Measurements from ENCODE around the gene TRAF3.

The TRAF3 gene

GRCh38 chr14:102938191-102938590, 160.9 kb downstream of the TRAF3 start:
- no peaks in the 10 kb centered on the region for H3K27me3 ChIP-seq (ENCODE audit: insufficient read depth, low read length, poor library complexity)
- no peaks in the 10 kb centered on the region; the same call in 1 of the 2 replicates for H4K20me1 ChIP-seq (ENCODE audit: insufficient read depth, low read length)
- ATAC-seq (ENCODE audit: insufficient read depth, low read depth) (no peak), DNase-seq (no peak)
- no peak overlapping the region for H3K4me3 ChIP-seq (ENCODE audit: low read depth in 1 of 2, low read length in 2 of 2)
- no peaks in the 10 kb centered on the region for H3K4me1 ChIP-seq (ENCODE audit: insufficient read depth, low read length)
- no peak overlapping the region for H2AFZ ChIP-seq (ENCODE audit: low read depth, low read length)
- no peaks in the 10 kb centered on the region for H3K9me3 ChIP-seq (ENCODE audit: insufficient read depth, low read length, severe bottlenecking)
- H3K9ac ChIP-seq (ENCODE audit: low read depth, low read length) = no peak overlapping the region
- no peak for TF ChIP-seq CTCF (IDR thresholded peaks at IDR 0.05; ENCODE audit: borderline replicate concordance, extremely low read depth, low read length, poor library complexity, severe bottlenecking)
- TF ChIP-seq EZH2 (IDR thresholded peaks at IDR 0.05; ENCODE audit: borderline replicate concordance, low read depth, low read length, severe bottlenecking) = no peak
- H3K36me3 ChIP-seq (ENCODE audit: insufficient read depth, low read length) = no peaks in the 10 kb centered on the region
- no peaks in the 10 kb centered on the region for H3K79me2 ChIP-seq (ENCODE audit: insufficient read depth, low read length)
- no peak overlapping the region for H3K27ac ChIP-seq (ENCODE audit: low read length)
- H3K4me2 ChIP-seq (ENCODE audit: insufficient read depth, low read length) = no peak overlapping the region

- no peak for ATAC-seq (ENCODE audit: insufficient read depth, low read depth)
- no peak overlapping the region for H3K4me2 ChIP-seq (ENCODE audit: insufficient read depth, low read length)
- no peak for TF ChIP-seq EZH2 (IDR thresholded peaks at IDR 0.05; ENCODE audit: borderline replicate concordance, low read depth, low read length, severe bottlenecking)
- no peaks in the 10 kb centered on the region for H3K27me3 ChIP-seq (ENCODE audit: insufficient read depth, low read length, poor library complexity)
- no peaks in the 10 kb centered on the region for H3K79me2 ChIP-seq (ENCODE audit: insufficient read depth, low read length)
- no peak overlapping the region for H3K9ac ChIP-seq (ENCODE audit: low read depth, low read length)
- no peaks in the 10 kb centered on the region for H3K36me3 ChIP-seq (ENCODE audit: insufficient read depth, low read length)
- H3K4me1 ChIP-seq (ENCODE audit: insufficient read depth, low read length) = no peaks in the 10 kb centered on the region
- H3K4me3 ChIP-seq (ENCODE audit: low read depth in 1 of 2, low read length in 2 of 2) = no peak overlapping the region
- H4K20me1 ChIP-seq (ENCODE audit: insufficient read depth, low read length) = no peaks in the 10 kb centered on the region; the same call in 1 of the 2 replicates
- no peaks in the 10 kb centered on the region for H3K9me3 ChIP-seq (ENCODE audit: insufficient read depth, low read length, severe bottlenecking)
- H3K27ac ChIP-seq (ENCODE audit: low read length) = no peak overlapping the region
- no peak for DNase-seq
- no peak overlapping the region for H2AFZ ChIP-seq (ENCODE audit: low read depth, low read length)
Measured at GRCh38 chr14:102939329-102939728, 162.1 kb downstream of the TRAF3 start.

GRCh38 chr14:102939820-102940561, 162.7 kb downstream of the TRAF3 start:
- H3K27ac ChIP-seq (ENCODE audit: low read length) = no peak overlapping the region
- no peak overlapping the region for H3K9ac ChIP-seq (ENCODE audit: low read depth, low read length)
- no peak overlapping the region for H3K4me3 ChIP-seq (ENCODE audit: low read depth in 1 of 2, low read length in 2 of 2)
- no peaks in the 10 kb centered on the region for H3K36me3 ChIP-seq (ENCODE audit: insufficient read depth, low read length)
- DNase-seq (no peak), ATAC-seq (ENCODE audit: insufficient read depth, low read depth) (no peak)
- H3K4me1 ChIP-seq (ENCODE audit: insufficient read depth, low read length) = no peaks in the 10 kb centered on the region
- H3K9me3 ChIP-seq (ENCODE audit: insufficient read depth, low read length, severe bottlenecking) = no peaks in the 10 kb centered on the region
- TF ChIP-seq EZH2 (IDR thresholded peaks at IDR 0.05; ENCODE audit: borderline replicate concordance, low read depth, low read length, severe bottlenecking) (no peak), CTCF (IDR thresholded peaks at IDR 0.05; ENCODE audit: borderline replicate concordance, extremely low read depth, low read length, poor library complexity, severe bottlenecking) (no peak)
- H3K79me2 ChIP-seq (ENCODE audit: insufficient read depth, low read length) = no peaks in the 10 kb centered on the region
- H3K27me3 ChIP-seq (ENCODE audit: insufficient read depth, low read length, poor library complexity) = no peaks in the 10 kb centered on the region
- H4K20me1 ChIP-seq (ENCODE audit: insufficient read depth, low read length) = no peaks in the 10 kb centered on the region; the same call in 1 of the 2 replicates
- H3K4me2 ChIP-seq (ENCODE audit: insufficient read depth, low read length) = no peak overlapping the region
- no peak overlapping the region for H2AFZ ChIP-seq (ENCODE audit: low read depth, low read length)

- H3K4me3 ChIP-seq (ENCODE audit: low read depth in 1 of 2, low read length in 2 of 2) = no peak overlapping the region
- H3K27ac ChIP-seq (ENCODE audit: low read length) = no peak overlapping the region
- H3K79me2 ChIP-seq (ENCODE audit: insufficient read depth, low read length) = no peaks in the 10 kb centered on the region
- no peaks in the 10 kb centered on the region for H3K9me3 ChIP-seq (ENCODE audit: insufficient read depth, low read length, severe bottlenecking)
- no peak overlapping the region for H3K4me2 ChIP-seq (ENCODE audit: insufficient read depth, low read length)
- H3K4me1 ChIP-seq (ENCODE audit: insufficient read depth, low read length) = no peaks in the 10 kb centered on the region
- no peaks in the 10 kb centered on the region for H3K36me3 ChIP-seq (ENCODE audit: insufficient read depth, low read length)
- DNase-seq (no peak), ATAC-seq (ENCODE audit: insufficient read depth, low read depth) (no peak)
- TF ChIP-seq CTCF (IDR thresholded peaks at IDR 0.05; ENCODE audit: borderline replicate concordance, extremely low read depth, low read length, poor library complexity, severe bottlenecking) (no peak), EZH2 (IDR thresholded peaks at IDR 0.05; ENCODE audit: borderline replicate concordance, low read depth, low read length, severe bottlenecking) (no peak)
- H3K27me3 ChIP-seq (ENCODE audit: insufficient read depth, low read length, poor library complexity) = no peaks in the 10 kb centered on the region
- H4K20me1 ChIP-seq (ENCODE audit: insufficient read depth, low read length) = no peaks in the 10 kb centered on the region; the same call in 1 of the 2 replicates
- H3K9ac ChIP-seq (ENCODE audit: low read depth, low read length) = no peak overlapping the region
- H2AFZ ChIP-seq (ENCODE audit: low read depth, low read length) = no peak overlapping the region
Measured at GRCh38 chr14:102940729-102941362, 163.6 kb downstream of the TRAF3 start.

Data from DND-41 (cell line).